GM19035 (cell line): Measurements from ENCODE around the gene LDHAL6B.

Experiments
- ATAC-seq: cut with Tn5 transposase; IDR thresholded peaks from one replicate; pipeline ENCODE4 v1.9.1; 2021; ENCODE audit not compliant: unreplicated experiment

Gene LDHAL6B

DNA sequence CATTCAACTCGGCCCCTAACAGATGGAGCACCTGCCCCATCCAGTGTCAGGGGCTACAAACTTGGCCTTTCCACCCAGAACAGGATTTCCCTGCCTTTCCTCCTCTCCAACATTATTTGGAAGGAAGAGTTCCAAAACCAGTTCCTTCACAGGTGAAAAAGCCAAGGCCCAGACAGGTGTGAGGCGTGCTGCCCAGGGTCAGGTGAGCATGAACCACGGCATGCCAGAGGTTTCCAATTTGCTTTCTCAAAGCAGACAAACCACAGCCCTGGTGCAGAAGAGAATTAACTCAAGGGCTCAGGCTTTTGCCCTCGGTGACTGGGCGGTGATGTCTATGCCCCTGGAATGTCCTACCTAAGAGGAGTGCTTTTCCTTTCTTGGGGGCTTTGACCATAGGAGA is 43.2 kb downstream of the LDHAL6B start:
- no peak for ATAC-seq

DNA sequence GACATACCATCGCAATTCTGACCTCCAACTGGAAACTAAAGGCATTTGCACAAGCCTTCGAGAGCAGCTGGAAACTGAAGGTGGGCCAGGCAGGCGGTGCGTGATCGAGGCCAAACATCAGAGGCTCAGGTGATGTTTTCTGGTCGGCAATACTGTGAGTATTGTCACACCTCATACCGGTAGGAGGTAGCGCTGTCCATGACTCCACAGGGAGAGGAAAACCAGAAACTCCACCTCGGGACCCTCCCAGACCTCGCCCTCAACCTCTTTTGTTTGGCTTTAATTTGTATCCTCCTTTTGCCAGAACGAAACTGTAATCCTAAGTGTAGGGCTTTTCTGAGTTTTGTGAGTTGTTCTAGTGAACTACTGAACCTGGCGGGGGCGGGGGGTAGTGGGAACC is 43.6 kb downstream of the LDHAL6B start:
- ATAC-seq = no peak

DNA sequence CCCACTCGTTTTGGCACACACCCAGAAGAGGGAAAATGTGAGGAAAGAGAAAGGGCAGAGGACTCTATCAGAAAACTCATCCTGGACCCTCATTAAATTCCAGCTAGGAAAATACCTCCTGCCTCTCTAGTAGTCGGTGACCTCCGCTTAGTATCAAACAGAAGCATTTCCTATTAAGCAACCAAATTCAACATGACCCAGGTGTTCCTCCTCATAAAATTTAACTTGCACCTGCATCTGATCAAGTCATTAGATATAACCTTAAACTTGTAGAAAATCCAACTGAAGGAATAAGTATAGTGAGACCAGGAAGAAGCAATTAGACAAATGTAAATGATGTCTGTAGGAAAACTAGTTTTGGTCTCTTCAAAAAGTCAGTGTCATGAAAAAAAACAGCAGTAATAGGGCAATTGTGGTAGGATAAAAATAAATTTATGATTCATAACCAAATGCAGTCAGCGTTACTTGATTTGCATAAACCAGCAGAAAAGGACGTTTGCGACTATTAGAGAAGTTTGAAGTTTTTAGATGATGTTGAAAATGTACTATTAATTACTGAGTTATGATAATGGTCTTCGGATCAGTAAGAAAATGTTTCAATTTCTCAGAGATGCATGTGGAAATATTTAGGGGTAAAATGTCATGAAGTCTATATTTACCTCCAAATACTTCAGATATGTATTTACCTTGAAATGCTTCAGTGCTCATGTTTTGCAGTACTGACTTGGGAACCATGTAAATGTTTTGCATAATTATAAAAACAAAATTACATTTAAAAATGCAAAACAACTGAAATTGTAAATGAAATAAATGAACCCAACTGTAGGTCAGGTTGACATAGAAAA is 44.6 kb downstream of the LDHAL6B start:
- ATAC-seq = peak; percentile 59

DNA sequence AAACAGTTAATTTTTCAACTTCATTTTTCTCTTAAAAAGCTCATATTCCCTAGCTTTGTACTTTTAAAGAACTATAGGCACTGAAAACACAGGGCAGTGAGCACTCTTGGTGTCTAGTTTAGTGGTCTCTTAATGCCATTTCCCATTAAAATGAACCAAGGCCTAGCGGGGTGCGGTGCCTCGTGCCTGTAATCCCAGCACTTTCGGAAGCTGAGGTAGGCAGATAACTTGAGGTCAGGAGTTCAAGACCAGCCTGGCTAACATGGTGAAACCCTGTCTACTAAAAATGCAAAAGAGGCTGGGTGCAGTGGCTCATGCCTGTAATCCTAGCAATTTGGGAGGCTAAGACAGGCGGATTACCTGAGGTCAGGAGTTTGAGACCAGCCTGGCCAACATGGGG is 45.5 kb downstream of the LDHAL6B start:
- no peak for ATAC-seq

DNA sequence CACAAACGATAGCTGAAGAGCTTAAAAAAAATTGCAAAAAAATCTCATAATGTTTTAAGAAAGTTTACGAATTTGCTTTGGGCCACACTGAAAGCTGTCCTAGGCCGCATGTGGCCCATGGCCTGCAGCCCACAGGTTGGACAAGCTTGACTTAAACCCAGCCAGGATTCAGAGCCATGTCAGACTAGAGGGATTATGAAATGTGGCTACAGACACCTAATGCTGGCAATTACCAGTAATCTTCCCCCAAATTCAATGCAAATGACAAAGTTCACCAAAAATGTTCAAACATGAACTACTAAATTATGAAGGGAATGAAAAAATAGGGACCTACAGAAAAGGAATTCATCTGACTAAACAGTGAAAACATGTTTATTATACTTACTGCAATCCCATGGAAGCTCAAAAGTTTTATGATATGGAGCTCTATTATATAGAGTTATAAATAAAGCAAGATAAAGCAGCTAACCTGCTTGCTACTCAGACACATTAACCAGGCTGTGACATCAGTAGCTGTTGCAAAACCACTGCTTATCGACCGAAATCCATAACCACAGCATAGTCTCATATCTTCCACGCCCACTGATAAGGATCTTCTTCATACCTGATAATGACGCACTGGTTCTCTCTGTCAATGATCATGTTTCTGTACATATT is 49.2 kb downstream of the LDHAL6B start:
- ATAC-seq = no peak

DNA sequence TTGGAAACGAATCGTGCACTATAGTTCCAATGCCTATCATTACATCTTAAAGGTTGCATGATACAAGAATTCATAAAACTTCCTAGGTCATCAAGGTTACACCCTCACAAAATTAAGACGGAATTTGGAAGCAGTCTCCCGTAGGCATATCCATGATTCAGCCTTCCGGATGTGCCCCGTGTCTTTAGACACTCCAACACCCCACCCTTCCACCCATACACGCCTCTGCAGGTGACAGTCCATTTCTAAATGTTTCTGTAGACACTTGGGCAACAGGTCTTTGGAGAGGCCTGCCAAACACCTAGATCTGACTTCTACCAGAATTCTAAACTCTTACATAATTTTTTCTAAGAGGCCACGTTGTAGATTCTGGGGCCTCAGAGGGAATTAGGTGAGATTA is 49.8 kb downstream of the LDHAL6B start:
- ATAC-seq = no peak

DNA sequence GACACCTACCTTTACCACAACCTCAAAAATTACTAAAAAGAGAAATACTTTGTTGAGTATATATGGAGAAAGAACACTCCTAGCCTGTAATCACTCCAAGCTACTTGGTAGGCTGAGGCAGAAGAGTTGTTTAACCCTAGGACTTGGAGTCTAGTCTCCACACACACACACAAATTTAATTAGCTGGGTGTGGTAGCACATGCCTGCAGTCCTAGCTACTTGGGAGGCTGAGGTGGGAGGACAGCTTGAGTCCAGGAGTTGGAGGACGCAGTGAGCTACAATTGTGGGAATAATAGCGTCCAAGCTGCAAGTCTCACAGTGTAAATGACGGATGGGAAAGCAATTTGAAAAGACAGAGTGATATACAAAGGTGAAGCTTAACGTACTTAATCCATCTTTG is 50.5 kb downstream of the LDHAL6B start:
- no peak for ATAC-seq
